A549 treated with Hydrocortisone at 1 μM for 4 hours (cell line): ENCODE data around the gene TGM5. TPM values are rescaled to one million over a fixed set of nuclear protein-coding genes. Genes with fewer than 3 reads are reported as not detected.

ENCODE experiments used
- total RNA-seq: library from RNA; stranded (reverse); fragments of 200-300 nt; extraction: Qiagen RNA extraction; gene quantifications from 5 replicates; pipeline ENCODE4 v1.2.3, GENCODE V29; 2022

The TGM5 gene, protein sequence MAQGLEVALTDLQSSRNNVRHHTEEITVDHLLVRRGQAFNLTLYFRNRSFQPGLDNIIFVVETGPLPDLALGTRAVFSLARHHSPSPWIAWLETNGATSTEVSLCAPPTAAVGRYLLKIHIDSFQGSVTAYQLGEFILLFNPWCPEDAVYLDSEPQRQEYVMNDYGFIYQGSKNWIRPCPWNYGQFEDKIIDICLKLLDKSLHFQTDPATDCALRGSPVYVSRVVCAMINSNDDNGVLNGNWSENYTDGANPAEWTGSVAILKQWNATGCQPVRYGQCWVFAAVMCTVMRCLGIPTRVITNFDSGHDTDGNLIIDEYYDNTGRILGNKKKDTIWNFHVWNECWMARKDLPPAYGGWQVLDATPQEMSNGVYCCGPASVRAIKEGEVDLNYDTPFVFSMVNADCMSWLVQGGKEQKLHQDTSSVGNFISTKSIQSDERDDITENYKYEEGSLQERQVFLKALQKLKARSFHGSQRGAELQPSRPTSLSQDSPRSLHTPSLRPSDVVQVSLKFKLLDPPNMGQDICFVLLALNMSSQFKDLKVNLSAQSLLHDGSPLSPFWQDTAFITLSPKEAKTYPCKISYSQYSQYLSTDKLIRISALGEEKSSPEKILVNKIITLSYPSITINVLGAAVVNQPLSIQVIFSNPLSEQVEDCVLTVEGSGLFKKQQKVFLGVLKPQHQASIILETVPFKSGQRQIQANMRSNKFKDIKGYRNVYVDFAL
- total RNA-seq, result not detected in 5 replicates

DNA sequence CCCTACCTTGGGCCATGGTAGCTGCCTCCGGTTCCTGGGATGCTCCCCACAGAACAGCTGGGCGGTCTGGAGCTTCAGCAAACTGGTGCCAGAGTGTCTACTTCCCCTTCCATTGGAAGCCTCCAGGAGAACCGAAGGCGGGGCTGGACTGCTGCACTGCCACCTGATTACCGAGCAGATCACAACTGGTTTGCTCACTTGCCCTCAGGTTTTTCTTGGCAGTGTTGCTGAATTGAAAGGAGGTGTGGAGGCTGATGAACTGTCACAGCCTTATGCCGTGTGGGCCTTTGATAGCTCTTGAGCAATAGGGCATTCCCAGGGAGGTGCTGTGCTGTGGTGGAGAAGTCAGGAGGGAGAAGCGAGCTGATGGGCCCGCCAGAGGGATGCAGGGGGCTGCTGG is at the start of gene TGM5:
TGM5 (minus strand) TSS at position 95 of the 400 bp plus-strand sequence; CDS start at position 16, 79 bp downstream.

DNA sequence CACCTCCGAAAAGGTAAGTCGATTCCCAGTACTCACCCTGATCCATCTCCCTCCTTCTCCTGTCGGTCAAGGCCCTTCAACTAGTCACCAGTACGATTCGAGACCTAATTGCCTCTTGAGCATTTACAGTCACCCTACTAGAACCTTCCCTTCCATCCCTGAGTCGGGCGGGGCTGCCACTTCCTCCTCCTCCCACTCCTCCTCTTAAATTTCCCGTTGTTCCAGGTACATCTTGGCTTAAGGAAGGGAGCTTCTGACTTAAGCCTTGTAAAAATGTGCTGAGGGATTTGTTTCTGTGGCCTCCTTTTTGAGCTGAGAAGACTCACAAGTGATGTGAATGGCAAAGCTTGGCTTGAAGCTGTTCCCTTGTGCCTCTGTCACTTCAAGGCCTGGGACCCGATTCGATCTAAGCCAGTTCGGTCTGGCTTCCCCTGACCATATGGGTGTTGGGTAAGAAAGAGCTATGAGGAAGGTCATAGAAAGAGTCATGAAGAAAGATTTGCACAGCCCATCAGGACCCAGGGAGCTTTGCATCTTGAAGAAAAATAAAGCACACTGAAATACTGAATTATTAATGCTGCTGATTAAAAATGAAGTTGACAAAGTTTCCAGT is 35.6 kb upstream of the TGM5 start, which contains the start of gene TGM7:
TGM7 (minus strand) TSS at position 51 of the 613 bp plus-strand sequence.

DNA sequence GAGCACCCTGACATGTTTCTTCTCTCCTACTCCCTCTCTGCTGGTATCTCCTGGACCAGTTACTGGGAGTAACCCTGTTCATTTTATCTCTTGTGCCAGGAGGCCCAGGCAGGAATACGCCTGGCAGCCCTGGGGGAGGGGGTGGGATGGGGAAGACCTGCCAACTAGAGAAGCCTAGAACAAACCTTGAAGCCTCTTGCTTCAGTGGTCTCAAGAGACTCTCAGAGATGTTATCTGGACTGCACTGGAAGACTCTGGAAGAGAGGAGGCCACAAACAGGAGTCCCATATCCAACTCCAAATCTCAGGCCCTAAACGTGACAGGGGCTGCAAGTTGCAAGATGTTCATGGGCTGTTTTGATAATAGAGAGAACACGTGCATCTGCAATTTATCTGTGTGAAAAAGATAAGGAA is 45.7 kb downstream of the TGM5 start, which contains the start of gene EPB42:
EPB42 (minus strand) TSS at position 28 of the 413 bp plus-strand sequence. CDS start 193 bp downstream, outside the sequence.

DNA sequence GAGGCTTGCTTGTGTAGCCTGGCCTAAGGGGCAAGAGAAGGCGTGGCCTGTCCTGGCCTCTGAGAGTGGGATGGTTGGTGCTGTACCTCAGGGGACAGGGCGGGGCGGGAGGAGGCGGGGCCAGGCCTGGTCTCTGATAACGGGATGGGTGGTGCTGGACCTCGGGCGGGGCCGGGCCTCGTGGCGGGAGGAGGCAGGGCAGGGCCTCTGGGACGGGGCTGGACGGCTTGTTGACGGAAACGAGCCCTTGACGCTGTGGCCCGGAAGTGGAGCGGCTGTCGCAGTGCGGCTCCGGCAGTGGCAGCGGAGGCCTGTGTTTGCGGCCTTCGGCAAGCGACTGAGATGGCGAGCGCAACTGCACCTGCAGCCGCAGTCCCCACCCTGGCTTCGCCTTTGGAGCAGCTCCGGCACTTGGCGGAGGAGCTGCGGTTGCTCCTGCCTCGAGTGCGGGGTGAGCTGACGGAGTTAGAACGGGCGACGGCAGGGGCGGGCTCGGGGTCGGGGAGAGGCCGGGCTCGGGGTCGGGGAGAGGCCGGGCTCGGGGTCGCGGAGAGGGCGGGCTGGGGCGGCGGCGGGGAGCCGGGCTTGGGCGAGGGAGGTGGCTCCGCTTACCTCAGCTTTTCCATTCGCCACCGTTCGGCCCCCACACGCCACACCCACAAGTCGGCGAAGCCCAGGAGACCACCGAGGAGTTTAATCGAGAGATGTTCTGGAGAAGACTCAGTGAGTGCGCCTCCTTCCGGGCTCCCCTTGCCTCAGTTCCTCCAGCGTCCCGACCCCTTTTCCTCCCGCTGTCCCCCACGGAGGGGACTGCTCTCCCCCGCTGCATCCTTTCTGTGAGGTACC is 81.3 kb downstream of the TGM5 start, which contains the start of gene CCNDBP1:
CCNDBP1 (plus strand) TSS at position 247 of the 846 bp plus-strand sequence; CDS start at position 343, 96 bp downstream.

Other genes with a start within 250 kb of the TGM5 start
- gene UBR1, start 160.9 kb downstream of the TGM5 start, total RNA-seq, result 3.3 to 5.3 TPM (median 4.2 TPM) in 5 replicates
- 8.8 to 10.3 TPM (median 9.5 TPM) in 5 replicates for gene TMEM62, start 133.3 kb downstream of the TGM5 start, total RNA-seq
- 25.9 to 28.5 TPM (median 26.4 TPM) in 5 replicates for gene CCNDBP1, start 81.5 kb downstream of the TGM5 start, total RNA-seq
- gene EPB42, start 45.9 kb downstream of the TGM5 start, total RNA-seq, result not detected in 5 replicates
- gene TGM7, start 35.3 kb upstream of the TGM5 start, total RNA-seq, result not detected in 5 replicates
- 6.0 to 8.2 TPM (median 6.9 TPM) in 5 replicates for gene LCMT2, start 63.6 kb upstream of the TGM5 start, total RNA-seq
- gene ZSCAN29, start 104.1 kb upstream of the TGM5 start, total RNA-seq, result 6.7 to 11.6 TPM (median 8.7 TPM) in 5 replicates
- 4.7 to 6.8 TPM (median 6.0 TPM) in 5 replicates for gene TUBGCP4, start 104.2 kb upstream of the TGM5 start, total RNA-seq
- 13.6 to 22.8 TPM (median 16.9 TPM) in 5 replicates for gene TP53BP1, start 226.2 kb upstream of the TGM5 start, total RNA-seq